ENCODE results near the gene B3GNT5.

Gene B3GNT5

DNA sequence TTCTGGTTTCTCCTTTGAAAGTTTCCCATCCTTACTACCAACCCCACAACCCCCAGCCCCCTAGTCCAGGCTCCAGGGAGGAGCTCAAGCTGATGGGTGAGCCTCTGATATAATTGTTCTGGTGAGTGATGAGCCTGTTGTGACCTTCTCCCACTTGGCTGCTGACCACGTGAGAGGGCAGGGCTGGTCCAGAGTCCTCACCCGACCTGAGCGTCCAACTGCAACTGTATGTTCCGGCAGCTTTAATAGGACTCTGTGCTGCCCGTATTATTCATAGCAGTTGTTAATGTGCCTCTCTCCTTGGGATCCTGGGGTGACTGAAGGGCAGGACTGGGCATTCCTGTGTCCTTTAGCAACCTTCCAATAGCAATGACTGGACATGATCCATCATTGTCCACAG, 56.2 kb downstream of the B3GNT5 start:
- in situ Hi-C loops (cut with MboI; ENCODE audit: low pct_unique_long_range_greater_than_20kb, low sequenced_read_pairs, unreplicated experiment), result no loop called here
- TF ChIP-seq, protein P1, sequence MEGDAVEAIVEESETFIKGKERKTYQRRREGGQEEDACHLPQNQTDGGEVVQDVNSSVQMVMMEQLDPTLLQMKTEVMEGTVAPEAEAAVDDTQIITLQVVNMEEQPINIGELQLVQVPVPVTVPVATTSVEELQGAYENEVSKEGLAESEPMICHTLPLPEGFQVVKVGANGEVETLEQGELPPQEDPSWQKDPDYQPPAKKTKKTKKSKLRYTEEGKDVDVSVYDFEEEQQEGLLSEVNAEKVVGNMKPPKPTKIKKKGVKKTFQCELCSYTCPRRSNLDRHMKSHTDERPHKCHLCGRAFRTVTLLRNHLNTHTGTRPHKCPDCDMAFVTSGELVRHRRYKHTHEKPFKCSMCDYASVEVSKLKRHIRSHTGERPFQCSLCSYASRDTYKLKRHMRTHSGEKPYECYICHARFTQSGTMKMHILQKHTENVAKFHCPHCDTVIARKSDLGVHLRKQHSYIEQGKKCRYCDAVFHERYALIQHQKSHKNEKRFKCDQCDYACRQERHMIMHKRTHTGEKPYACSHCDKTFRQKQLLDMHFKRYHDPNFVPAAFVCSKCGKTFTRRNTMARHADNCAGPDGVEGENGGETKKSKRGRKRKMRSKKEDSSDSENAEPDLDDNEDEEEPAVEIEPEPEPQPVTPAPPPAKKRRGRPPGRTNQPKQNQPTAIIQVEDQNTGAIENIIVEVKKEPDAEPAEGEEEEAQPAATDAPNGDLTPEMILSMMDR (IDR thresholded peaks at IDR 0.05; ENCODE audit: extremely low read depth, insufficient read depth, missing control alignments), result no peak
- no peak for DNase-seq (ENCODE audit: low spot score)

DNA sequence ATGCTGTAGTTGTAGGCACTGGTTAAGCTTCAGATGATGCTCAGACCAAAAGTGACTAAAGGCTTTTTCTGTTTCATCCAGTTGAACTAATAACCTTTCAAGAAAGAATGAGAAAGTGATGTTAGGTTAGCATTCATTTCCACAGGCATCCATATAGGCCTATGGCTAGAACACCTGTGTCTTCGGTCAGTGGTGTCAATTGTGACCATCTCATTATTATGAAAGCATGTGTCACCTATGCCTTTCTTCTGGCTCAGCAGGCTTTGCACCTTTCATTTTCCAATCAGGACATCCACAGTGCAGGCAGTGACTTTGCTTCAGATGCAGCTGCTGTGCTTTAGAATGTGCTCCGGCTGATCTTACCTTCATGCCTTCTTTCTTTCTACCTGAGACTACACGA, 57.9 kb downstream of the B3GNT5 start:
- TF ChIP-seq, protein P1 (IDR thresholded peaks at IDR 0.05; ENCODE audit: extremely low read depth, insufficient read depth, missing control alignments), result no peak
- in situ Hi-C loops (cut with MboI; ENCODE audit: low pct_unique_long_range_greater_than_20kb, low sequenced_read_pairs, unreplicated experiment), result no loop called here
- DNase-seq (ENCODE audit: low spot score), result no peak

DNA sequence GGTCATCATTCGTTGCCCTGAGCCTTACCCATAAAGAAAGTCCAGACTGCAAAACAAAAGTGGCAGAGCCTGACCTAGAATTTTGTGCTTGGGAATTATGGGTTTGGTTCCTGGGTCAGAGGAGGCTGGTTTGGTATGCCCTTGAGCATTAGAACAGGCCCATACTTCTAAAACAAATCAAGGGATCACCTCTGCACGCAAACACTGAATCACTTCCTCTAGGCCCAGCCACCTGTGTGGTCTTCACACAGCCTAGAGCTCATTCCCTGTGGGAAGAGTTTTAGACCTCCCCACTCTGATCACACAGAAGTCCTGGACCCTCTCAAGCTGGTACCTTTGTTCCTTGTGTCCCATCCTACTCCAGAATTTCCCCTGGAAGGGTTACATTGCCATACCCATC, 59.4 kb downstream of the B3GNT5 start:
- no peak for DNase-seq (ENCODE audit: low spot score)
- TF ChIP-seq, protein P1 (IDR thresholded peaks at IDR 0.05; ENCODE audit: extremely low read depth, insufficient read depth, missing control alignments), result no peak
- in situ Hi-C loops (cut with MboI; ENCODE audit: low pct_unique_long_range_greater_than_20kb, low sequenced_read_pairs, unreplicated experiment), result no loop called here

DNA sequence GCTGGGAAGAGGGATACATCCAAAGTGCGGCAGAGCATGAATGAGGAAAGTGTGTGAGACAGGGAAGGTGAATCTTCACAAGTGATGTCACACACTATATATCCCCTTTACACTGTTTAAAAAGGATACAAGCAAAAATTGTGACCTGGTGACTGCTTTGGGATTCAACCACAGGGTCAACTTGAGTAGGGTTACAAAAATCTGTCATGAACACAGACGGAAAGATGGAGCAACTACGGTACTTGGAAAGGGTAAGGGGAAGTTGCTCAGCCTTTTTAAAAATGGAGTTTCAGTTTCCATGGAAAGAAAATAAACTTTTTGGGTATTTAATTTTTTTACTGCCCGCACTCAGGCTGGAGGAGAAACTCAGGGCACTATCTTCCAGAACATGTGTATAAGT, 60.3 kb downstream of the B3GNT5 start:
- no peak for DNase-seq (ENCODE audit: low spot score)
- TF ChIP-seq, protein P1 (IDR thresholded peaks at IDR 0.05; ENCODE audit: extremely low read depth, insufficient read depth, missing control alignments), result no peak
- in situ Hi-C loops (cut with MboI; ENCODE audit: low pct_unique_long_range_greater_than_20kb, low sequenced_read_pairs, unreplicated experiment), result no loop called here

DNA sequence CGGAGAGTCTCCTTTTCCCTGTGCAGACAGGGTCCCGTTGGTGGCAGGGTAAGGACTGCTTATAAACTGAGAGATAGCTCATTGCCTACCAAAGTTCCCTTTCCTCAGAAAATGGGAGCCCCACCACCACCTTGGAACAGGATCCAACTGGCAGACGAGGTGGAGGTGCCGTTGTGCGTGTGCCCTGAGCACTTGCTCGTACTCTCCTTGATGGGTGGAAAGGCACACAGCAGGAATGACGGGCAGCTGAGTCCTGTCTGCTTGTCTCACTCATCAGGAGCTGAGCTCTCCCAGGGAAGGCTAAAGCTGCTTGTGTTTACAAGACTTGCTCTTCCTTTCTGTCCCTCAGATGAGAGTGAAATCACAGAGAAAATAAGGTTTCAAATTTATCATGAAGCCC, 60.7 kb downstream of the B3GNT5 start:
- in situ Hi-C loops (cut with MboI; ENCODE audit: low pct_unique_long_range_greater_than_20kb, low sequenced_read_pairs, unreplicated experiment), result no loop called here
- TF ChIP-seq, protein P1 (IDR thresholded peaks at IDR 0.05; ENCODE audit: extremely low read depth, insufficient read depth, missing control alignments), result no peak
- no peak for DNase-seq (ENCODE audit: low spot score)

DNA sequence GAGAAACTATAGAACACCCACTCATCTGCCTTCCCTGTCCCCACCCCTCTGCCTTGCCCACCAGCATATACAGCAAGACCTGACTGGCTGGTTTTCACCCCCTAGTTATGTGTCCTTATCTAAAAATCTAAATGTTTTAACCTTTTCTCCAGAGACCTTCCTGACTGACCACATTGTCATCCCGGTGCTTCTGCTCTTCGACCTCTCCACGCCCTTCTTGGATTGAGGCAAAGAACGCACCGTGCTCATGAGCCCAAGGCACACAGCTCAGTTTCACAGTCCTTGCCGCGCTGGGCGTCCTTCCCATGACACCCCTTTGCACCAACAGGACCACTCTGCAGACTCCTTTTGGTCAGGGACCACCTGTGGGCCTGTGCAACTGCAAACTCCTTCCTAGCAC, 62.7 kb downstream of the B3GNT5 start:
- TF ChIP-seq, protein P1 (IDR thresholded peaks at IDR 0.05; ENCODE audit: extremely low read depth, insufficient read depth, missing control alignments), result no peak
- in situ Hi-C loops (cut with MboI; ENCODE audit: low pct_unique_long_range_greater_than_20kb, low sequenced_read_pairs, unreplicated experiment), result no loop called here
- DNase-seq (ENCODE audit: low spot score), result no peak

DNA sequence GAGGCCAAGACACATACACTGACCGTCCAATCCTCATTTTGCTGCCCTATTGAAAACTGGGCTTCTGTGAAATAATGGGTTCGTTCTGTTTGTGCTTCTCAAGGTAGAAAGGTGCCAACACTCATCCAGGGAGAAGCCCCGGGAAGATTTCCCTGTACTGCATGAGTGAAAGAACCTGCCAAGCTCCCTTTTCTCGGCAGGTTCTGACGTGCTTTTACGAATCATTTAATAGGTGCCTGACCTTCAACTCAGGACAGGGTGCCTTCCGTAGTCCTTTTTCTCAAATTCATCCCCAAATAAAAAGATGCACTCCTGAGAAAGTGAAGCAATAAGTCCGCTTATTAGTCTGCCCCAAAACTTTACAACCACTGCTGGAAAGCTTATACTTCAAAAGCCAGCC, 64.2 kb downstream of the B3GNT5 start:
- no peak for DNase-seq (ENCODE audit: low spot score)
- in situ Hi-C loops (cut with MboI; ENCODE audit: low pct_unique_long_range_greater_than_20kb, low sequenced_read_pairs, unreplicated experiment), result no loop called here
- TF ChIP-seq, protein P1 (IDR thresholded peaks at IDR 0.05; ENCODE audit: extremely low read depth, insufficient read depth, missing control alignments), result no peak

Data from GM13977 (cell line).